AG09309 (cell line): ENCODE measurements around the gene ZSWIM6.

Source experiments
- DNase-seq: peaks from one replicate; pipeline ENCODE4 v3.0.0-alpha.2; 2010; ENCODE audit warnings: low read depth
- H3K4me3 ChIP-seq: 2 replicates; pipeline ENCODE4 v1.5.1; 2011; ENCODE audit warnings: mild to moderate bottlenecking, low read depth, low read length, moderate library complexity; ENCODE audit not compliant: control insufficient read depth
- CTCF ChIP-seq: IDR thresholded peaks from 2 replicates; pipeline ENCODE4 v1.5.1; 2011; ENCODE audit warnings: mild to moderate bottlenecking, low read depth, low read length, inconsistent platforms; ENCODE audit not compliant: insufficient read depth, control insufficient read depth; ENCODE audit errors: missing control alignments

Gene ZSWIM6

GRCh38 chr5:61334868-61335615 is 3.0 kb downstream of the ZSWIM6 start:
- no peak for DNase-seq
- TF ChIP-seq CTCF = no peak
- peak overlapping the region; percentile 79 for H3K4me3 ChIP-seq

- H3K4me3 ChIP-seq = no peak overlapping the region
- DNase-seq = no peak
- TF ChIP-seq CTCF = no peak
Measured at GRCh38 chr5:61339764-61340163, 7.7 kb downstream of the ZSWIM6 start.

GRCh38 chr5:61340775-61341361 is 8.8 kb downstream of the ZSWIM6 start:
- no peak for DNase-seq
- H3K4me3 ChIP-seq = no peak overlapping the region
- TF ChIP-seq CTCF = no peak

- DNase-seq = peak; percentile 46
- no peak for TF ChIP-seq CTCF
- no peak overlapping the region for H3K4me3 ChIP-seq
Measured at GRCh38 chr5:61342071-61342501, 10.0 kb downstream of the ZSWIM6 start.

GRCh38 chr5:61344187-61344944 is 12.3 kb downstream of the ZSWIM6 start:
- no peak for DNase-seq
- TF ChIP-seq CTCF = no peak
- H3K4me3 ChIP-seq = no peak overlapping the region

- DNase-seq = no peak
- H3K4me3 ChIP-seq = no peak overlapping the region
- TF ChIP-seq CTCF = no peak
Measured at GRCh38 chr5:61346511-61346910, 14.5 kb downstream of the ZSWIM6 start.
